ENCODE results near the gene GALNT18.

The GALNT18 gene

DNA sequence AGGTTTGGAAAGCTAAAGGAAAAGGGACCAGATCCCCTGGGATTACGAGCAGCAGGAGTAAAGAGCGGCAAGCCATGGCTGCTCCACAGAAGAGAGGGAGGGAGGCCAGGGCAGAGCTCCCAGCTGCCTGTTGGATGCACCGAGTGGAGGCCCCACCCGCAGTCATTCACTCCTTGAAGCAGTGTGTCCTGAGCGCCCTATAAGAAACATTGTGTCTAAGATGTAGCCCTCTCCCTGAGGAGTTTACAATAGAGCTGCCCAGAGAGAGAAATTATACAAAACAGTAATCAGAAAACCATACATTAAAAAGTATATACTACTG, 214.1 kb downstream of the GALNT18 start:
- no peaks in the 10 kb centered on the region for H3K79me2 ChIP-seq (ENCODE audit: low read length)
- no peaks in the 10 kb centered on the region for H3K9me2 ChIP-seq (replicated peaks; ENCODE audit: insufficient read depth, low read length)
- H3K27ac ChIP-seq (ENCODE audit: low read length), result no peak overlapping the region
- no peaks in the 10 kb centered on the region for H3K4me1 ChIP-seq (ENCODE audit: low read length)
- no peaks in the 10 kb centered on the region for H3K27me3 ChIP-seq (replicated peaks; ENCODE audit: insufficient read depth, low read length)
- H2AFZ ChIP-seq (ENCODE audit: low read length), result no peak overlapping the region
- TF ChIP-seq EZH2 (optimal IDR thresholded peaks at IDR 0.05; ENCODE audit: low read depth, low read length) (no peak), EZH2phosphoT487 (IDR thresholded peaks at IDR 0.05; ENCODE audit: low read length) (no peak)
- TF ChIP-seq, protein P1, sequence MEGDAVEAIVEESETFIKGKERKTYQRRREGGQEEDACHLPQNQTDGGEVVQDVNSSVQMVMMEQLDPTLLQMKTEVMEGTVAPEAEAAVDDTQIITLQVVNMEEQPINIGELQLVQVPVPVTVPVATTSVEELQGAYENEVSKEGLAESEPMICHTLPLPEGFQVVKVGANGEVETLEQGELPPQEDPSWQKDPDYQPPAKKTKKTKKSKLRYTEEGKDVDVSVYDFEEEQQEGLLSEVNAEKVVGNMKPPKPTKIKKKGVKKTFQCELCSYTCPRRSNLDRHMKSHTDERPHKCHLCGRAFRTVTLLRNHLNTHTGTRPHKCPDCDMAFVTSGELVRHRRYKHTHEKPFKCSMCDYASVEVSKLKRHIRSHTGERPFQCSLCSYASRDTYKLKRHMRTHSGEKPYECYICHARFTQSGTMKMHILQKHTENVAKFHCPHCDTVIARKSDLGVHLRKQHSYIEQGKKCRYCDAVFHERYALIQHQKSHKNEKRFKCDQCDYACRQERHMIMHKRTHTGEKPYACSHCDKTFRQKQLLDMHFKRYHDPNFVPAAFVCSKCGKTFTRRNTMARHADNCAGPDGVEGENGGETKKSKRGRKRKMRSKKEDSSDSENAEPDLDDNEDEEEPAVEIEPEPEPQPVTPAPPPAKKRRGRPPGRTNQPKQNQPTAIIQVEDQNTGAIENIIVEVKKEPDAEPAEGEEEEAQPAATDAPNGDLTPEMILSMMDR (IDR thresholded peaks at IDR 0.05; ENCODE audit: low read length), result no peak
- no peak overlapping the region for H3K4me2 ChIP-seq (ENCODE audit: low read depth, low read length)
- H3F3A ChIP-seq (ENCODE audit: insufficient read depth, low read length), result no peaks in the 10 kb centered on the region
- H3K36me3 ChIP-seq (replicated peaks; ENCODE audit: insufficient read depth, low read length), result no peaks in the 10 kb centered on the region
- no peak overlapping the region for H3K9ac ChIP-seq (ENCODE audit: low read length)
- DNase-seq, result no peak
- no peaks in the 10 kb centered on the region for H4K20me1 ChIP-seq (ENCODE audit: insufficient read depth, low read length)
- H3K4me3 ChIP-seq (ENCODE audit: low read length), result no peak overlapping the region
- H3K9me3 ChIP-seq (replicated peaks; ENCODE audit: insufficient read depth, low read length), result no peaks in the 10 kb centered on the region

DNA sequence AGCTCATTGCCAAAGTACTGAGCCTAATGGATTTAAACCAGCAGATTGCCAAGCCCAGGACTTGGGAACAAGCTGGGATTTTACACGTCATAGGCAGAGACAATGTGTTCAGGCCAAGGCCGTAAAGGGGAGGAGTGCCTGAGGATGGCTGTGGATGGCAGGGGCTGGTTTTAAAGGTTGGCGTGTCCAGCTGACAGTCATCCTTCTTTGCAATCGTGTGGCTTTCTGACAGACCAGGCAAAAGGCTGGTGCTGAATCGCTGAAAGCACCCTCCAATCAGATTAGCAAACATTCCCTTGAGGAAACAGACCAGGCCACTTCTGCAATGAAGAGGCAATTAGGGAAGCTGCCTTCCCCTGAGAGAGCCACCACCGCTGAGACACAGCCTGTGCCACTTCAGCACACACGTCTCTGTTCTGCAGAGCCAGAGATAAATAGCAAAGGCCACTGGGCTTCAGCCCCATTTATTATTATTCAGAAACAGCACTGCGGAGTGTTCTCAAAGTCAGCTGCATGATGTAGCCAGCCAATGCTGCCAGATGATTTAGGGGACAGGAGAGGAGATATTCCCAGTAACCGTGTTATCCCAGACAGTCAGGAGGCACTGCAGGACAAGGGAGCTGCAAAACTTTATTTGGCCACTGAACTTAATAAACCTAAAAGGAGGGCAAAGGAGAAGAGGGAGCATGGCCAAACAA, 214.6 kb downstream of the GALNT18 start:
- Histone ChIP-seq H3K79me2 (ENCODE audit: low read length) (no peaks in the 10 kb centered on the region), H3K9ac (ENCODE audit: low read length) (no peak overlapping the region), H3K36me3 (replicated peaks; ENCODE audit: insufficient read depth, low read length) (no peaks in the 10 kb centered on the region), H3K9me3 (replicated peaks; ENCODE audit: insufficient read depth, low read length) (no peaks in the 10 kb centered on the region), H3K4me1 (ENCODE audit: low read length) (no peaks in the 10 kb centered on the region), H3K4me3 (ENCODE audit: low read length) (no peak overlapping the region), H3K9me2 (replicated peaks; ENCODE audit: insufficient read depth, low read length) (no peaks in the 10 kb centered on the region), H3F3A (ENCODE audit: insufficient read depth, low read length) (no peaks in the 10 kb centered on the region), H3K4me2 (ENCODE audit: low read depth, low read length) (no peak overlapping the region), H3K27me3 (replicated peaks; ENCODE audit: insufficient read depth, low read length) (no peaks in the 10 kb centered on the region), H2AFZ (ENCODE audit: low read length) (no peak overlapping the region), H3K27ac (ENCODE audit: low read length) (no peak overlapping the region), H4K20me1 (ENCODE audit: insufficient read depth, low read length) (no peaks in the 10 kb centered on the region)
- no peak for DNase-seq
- TF ChIP-seq EZH2phosphoT487 (IDR thresholded peaks at IDR 0.05; ENCODE audit: low read length), result no peak
- TF ChIP-seq EZH2 (optimal IDR thresholded peaks at IDR 0.05; ENCODE audit: low read depth, low read length), result no peak
- TF ChIP-seq, protein P1 (IDR thresholded peaks at IDR 0.05; ENCODE audit: low read length), result no peak

DNA sequence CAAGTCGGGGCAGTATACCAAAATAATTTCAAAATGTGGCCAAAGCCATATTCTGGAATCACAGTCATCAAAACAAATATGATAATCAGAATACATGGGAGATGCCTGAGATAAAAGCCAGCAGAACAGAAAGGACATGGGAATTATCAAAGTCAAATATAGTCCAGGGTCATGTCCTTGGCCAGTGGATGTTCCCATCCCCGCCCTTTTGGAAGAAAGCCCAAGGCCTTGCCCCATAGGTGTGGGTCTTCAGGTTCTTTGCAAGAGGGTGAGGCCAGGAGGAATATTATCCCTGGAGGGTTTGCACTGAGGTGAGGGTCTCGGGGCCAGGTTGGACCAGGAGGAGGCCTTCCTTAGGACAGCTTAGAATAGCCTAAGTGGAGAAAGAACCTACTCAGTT, 215.2 kb downstream of the GALNT18 start:
- Histone ChIP-seq H3K79me2 (ENCODE audit: low read length) (no peaks in the 10 kb centered on the region), H3K4me3 (ENCODE audit: low read length) (no peak overlapping the region), H3K9me3 (replicated peaks; ENCODE audit: insufficient read depth, low read length) (no peaks in the 10 kb centered on the region), H3K4me2 (ENCODE audit: low read depth, low read length) (no peak overlapping the region), H2AFZ (ENCODE audit: low read length) (no peak overlapping the region), H3K4me1 (ENCODE audit: low read length) (no peaks in the 10 kb centered on the region), H3K36me3 (replicated peaks; ENCODE audit: insufficient read depth, low read length) (no peaks in the 10 kb centered on the region), H3K27me3 (replicated peaks; ENCODE audit: insufficient read depth, low read length) (no peaks in the 10 kb centered on the region), H3K9ac (ENCODE audit: low read length) (no peak overlapping the region), H4K20me1 (ENCODE audit: insufficient read depth, low read length) (no peaks in the 10 kb centered on the region), H3F3A (ENCODE audit: insufficient read depth, low read length) (no peaks in the 10 kb centered on the region), H3K27ac (ENCODE audit: low read length) (no peak overlapping the region), H3K9me2 (replicated peaks; ENCODE audit: insufficient read depth, low read length) (no peaks in the 10 kb centered on the region)
- DNase-seq, result no peak
- TF ChIP-seq, protein P1 (IDR thresholded peaks at IDR 0.05; ENCODE audit: low read length), result no peak
- TF ChIP-seq EZH2 (optimal IDR thresholded peaks at IDR 0.05; ENCODE audit: low read depth, low read length), result no peak
- TF ChIP-seq EZH2phosphoT487 (IDR thresholded peaks at IDR 0.05; ENCODE audit: low read length), result no peak
